Neuronal stem cell (in vitro differentiated cells): ENCODE data around the gene ZDHHC6.

Experiments used
- DNase-seq: peaks from one replicate; pipeline ENCODE4 v3.0.0-alpha.2; 2013; ENCODE audit warnings: low spot score
- H2AFZ ChIP-seq: one replicate; pipeline ENCODE4 v1.6.1; 2013; ENCODE audit warnings: mild to moderate bottlenecking, low read length, inconsistent platforms
- H2AK5ac ChIP-seq: 2 replicates; pipeline ENCODE4 v1.6.1; 2013; ENCODE audit warnings: low read depth, mild to moderate bottlenecking, inconsistent platforms, low read length, moderate library complexity, mixed read lengths
- H2BK120ac ChIP-seq: 2 replicates; pipeline ENCODE4 v1.6.1; 2013; ENCODE audit warnings: low read depth, mild to moderate bottlenecking, inconsistent platforms, low read length, moderate library complexity, mixed read lengths
- H2BK12ac ChIP-seq: one replicate; pipeline ENCODE4 v1.6.1; 2013; ENCODE audit warnings: low read length, inconsistent platforms
- H2BK15ac ChIP-seq: 2 replicates; pipeline ENCODE4 v1.6.1; 2013; ENCODE audit warnings: mild to moderate bottlenecking, low read length, inconsistent platforms, mixed read lengths
- H2BK5ac ChIP-seq: one replicate; pipeline ENCODE4 v1.6.1; 2013; ENCODE audit warnings: inconsistent platforms, mild to moderate bottlenecking, low read length, moderate library complexity
- H3K14ac ChIP-seq: one replicate; pipeline ENCODE4 v1.6.1; 2013; ENCODE audit warnings: low read length, inconsistent platforms
- H3K18ac ChIP-seq: 2 replicates; pipeline ENCODE4 v1.6.1; 2013; ENCODE audit warnings: low read length, inconsistent platforms
- H3K23ac ChIP-seq: 2 replicates; pipeline ENCODE4 v1.6.1; 2013; ENCODE audit warnings: low read depth, mild to moderate bottlenecking, mixed read lengths, low read length, inconsistent platforms; ENCODE audit not compliant: poor library complexity
- H3K27ac ChIP-seq: replicated peaks from 3 replicates; pipeline ENCODE4 v1.5.1; 2013; ENCODE audit warnings: low read length, inconsistent platforms
- H3K27me3 ChIP-seq, 3 experiments: 2 replicates each; pipeline ENCODE4 v1.6.1; 2013; ENCODE audit warnings: low read length in 3 of 3, mild to moderate bottlenecking in 2 of 3, inconsistent platforms in 1 of 3, low read depth in 1 of 3, mixed read lengths in 1 of 3, moderate library complexity in 1 of 3; ENCODE audit not compliant: control insufficient read depth in 3 of 3, insufficient read depth in 3 of 3
- H3K36me3 ChIP-seq, 2 donors: replicated peaks in 1 of 2; 2 replicates each; pipeline ENCODE4 v1.6.1; 2013; ENCODE audit warnings: low read length in 2 of 2; ENCODE audit not compliant: control insufficient read depth in 2 of 2, insufficient read depth in 2 of 2
- H3K4ac ChIP-seq: 2 replicates; pipeline ENCODE4 v1.6.1; 2013; ENCODE audit warnings: inconsistent platforms, mild to moderate bottlenecking, low read length, moderate library complexity
- H3K4me1 ChIP-seq, 2 donors: 1 replicate in 1 of 2; 2 replicates in 1 of 2; pipeline ENCODE4 v1.6.1; 2013; ENCODE audit warnings: low read length in 2 of 2, low read depth in 1 of 2; ENCODE audit not compliant: control insufficient read depth in 2 of 2, insufficient read depth in 1 of 2
- H3K4me2 ChIP-seq: one replicate; pipeline ENCODE4 v1.6.1; 2013; ENCODE audit warnings: mild to moderate bottlenecking, low read length, inconsistent platforms; ENCODE audit not compliant: insufficient read depth, poor library complexity, severe bottlenecking
- H3K4me3 ChIP-seq, 2 donors: 2 replicates each; pipeline ENCODE4 v1.5.1; 2013; ENCODE audit warnings: low read length in 2 of 2, mild to moderate bottlenecking in 2 of 2, inconsistent platforms in 1 of 2, moderate library complexity in 1 of 2
- H3K79me1 ChIP-seq: one replicate; pipeline ENCODE4 v1.6.1; 2013; ENCODE audit warnings: low read depth, mild to moderate bottlenecking, inconsistent platforms, low read length, moderate library complexity
- H3K9ac ChIP-seq: one replicate; pipeline ENCODE4 v1.6.1; 2013; ENCODE audit warnings: mild to moderate bottlenecking, low read depth, low read length, inconsistent platforms; ENCODE audit not compliant: poor library complexity
- H3K9me3 ChIP-seq, 2 donors: replicated peaks in 1 of 2; 2 replicates each; pipeline versions ENCODE3 to v1.6.1; 2013; ENCODE audit warnings: low read length in 2 of 2, mild to moderate bottlenecking in 2 of 2, inconsistent platforms in 1 of 2, low read depth in 1 of 2, mixed read lengths in 1 of 2, moderate library complexity in 1 of 2; ENCODE audit not compliant: control insufficient read depth in 2 of 2, insufficient read depth in 1 of 2
- H4K8ac ChIP-seq: one replicate; pipeline ENCODE4 v1.6.1; 2013; ENCODE audit warnings: low read depth, mild to moderate bottlenecking, inconsistent platforms, low read length, moderate library complexity
- H4K91ac ChIP-seq: one replicate; pipeline ENCODE4 v1.6.1; 2013; ENCODE audit warnings: low read length, low read depth, mild to moderate bottlenecking, inconsistent platforms; ENCODE audit not compliant: poor library complexity
- WGBS, 2 donors: extraction: QIAGEN DNeasy Blood & Tissue Kit; methylation state at CpG; one replicate each; pipeline ENCODE4 v1.1.7; 2013; ENCODE audit warnings: missing lambda C conversion rate in 2 of 2, mixed read lengths in 1 of 2; ENCODE audit not compliant: insufficient read length in 2 of 2, insufficient replicate concordance in 1 of 2; ENCODE audit errors: extremely low coverage in 2 of 2; 5-methylcytosine and 5-hydroxymethylcytosine counted together

ZDHHC6 gene

GRCh38 chr10:112433136-112433535 lies 13.6 kb downstream of the ZDHHC6 start:
- no peak overlapping the region for H3K27ac ChIP-seq
- no peak overlapping the region for H3K4me2 ChIP-seq
- H3K14ac ChIP-seq: no peak overlapping the region
- H2BK5ac ChIP-seq: no peak overlapping the region
- no peaks in the 10 kb centered on the region for H3K9me3 ChIP-seq
- H3K4ac ChIP-seq: no peak overlapping the region
- no peak overlapping the region for H3K4me3 ChIP-seq
- DNase-seq: no peak
- no CpG with 5 or more reads among the region's 2 CpGs for WGBS, 2 donors
- H3K36me3 ChIP-seq: peaks cover 18 to 95% of the 10 kb centered on the region in 2 donors
- no peak overlapping the region for H3K18ac ChIP-seq
- no peak overlapping the region for H2BK15ac ChIP-seq
- no peaks in the 10 kb centered on the region for H3K4me1 ChIP-seq
- no peak overlapping the region for H3K9ac ChIP-seq
- no peaks in the 10 kb centered on the region for H3K27me3 ChIP-seq
- H2BK12ac ChIP-seq: no peak overlapping the region
- no peak overlapping the region for H2BK120ac ChIP-seq
- H2AFZ ChIP-seq: no peak overlapping the region
- no peak overlapping the region for H4K8ac ChIP-seq
- H2AK5ac ChIP-seq: no peak overlapping the region
- H4K91ac ChIP-seq: no peak overlapping the region
- no peak overlapping the region for H3K23ac ChIP-seq
- no peaks in the 10 kb centered on the region for H3K79me1 ChIP-seq

DNA sequence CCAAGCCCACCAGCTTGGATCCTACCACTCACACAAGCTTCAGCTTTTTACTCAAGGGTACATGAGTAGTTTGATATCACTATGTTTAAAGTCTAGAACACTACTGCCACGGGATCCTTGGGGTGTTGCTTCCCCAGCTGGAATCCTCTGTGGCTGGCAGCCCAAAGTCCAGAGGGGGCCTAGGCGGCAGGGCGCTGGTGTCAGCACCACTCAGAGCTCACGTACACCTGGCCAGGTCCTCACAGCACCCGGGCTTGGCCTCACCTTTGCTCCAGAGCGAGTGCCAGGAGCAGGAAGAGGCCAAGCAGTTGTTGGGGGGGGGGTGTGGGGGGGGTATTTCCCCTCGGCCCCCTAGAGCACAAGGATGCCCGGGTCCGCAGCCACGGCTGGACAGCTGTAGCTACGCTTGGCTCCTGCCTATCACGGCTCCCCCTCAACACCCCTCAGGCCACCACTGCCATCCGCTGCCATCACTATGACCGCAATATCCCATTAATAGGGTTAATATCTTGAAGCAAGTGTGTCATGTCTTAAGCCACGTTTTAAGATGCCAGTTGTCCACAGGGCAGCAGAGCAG lies 17.0 kb downstream of the ZDHHC6 start:
- Histone ChIP-seq H2AFZ (no peak overlapping the region), H3K4me1 (peaks cover 0 to 2% of the 10 kb centered on the region in 2 donors), H3K36me3 (peaks cover 14 to 66% of the 10 kb centered on the region in 2 donors), H4K8ac (no peak overlapping the region), H3K27ac (no peak overlapping the region), H3K9me3 (no peaks in the 10 kb centered on the region), H2BK15ac (no peak overlapping the region), H3K18ac (no peak overlapping the region), H3K4me3 (no peak overlapping the region), H3K23ac (no peak overlapping the region), H2AK5ac (no peak overlapping the region), H2BK12ac (no peak overlapping the region), H3K14ac (no peak overlapping the region), H3K9ac (no peak overlapping the region), H2BK120ac (no peak overlapping the region), H3K4ac (no peak overlapping the region), H3K27me3 (no peaks in the 10 kb centered on the region), H2BK5ac (no peak overlapping the region), H3K79me1 (no peaks in the 10 kb centered on the region), H3K4me2 (no peak overlapping the region), H4K91ac (no peak overlapping the region)
- WGBS, 2 donors: no CpG with 5 or more reads among the region's 15 CpGs
- DNase-seq: no peak

GRCh38 chr10:112429147-112429546 lies 17.6 kb downstream of the ZDHHC6 start:
- H4K8ac ChIP-seq: no peak overlapping the region
- no peaks in the 10 kb centered on the region for H3K9me3 ChIP-seq
- WGBS, 2 donors: 100% methylated on average over 2 of the region's 3 CpGs; no CpG with 5 or more reads in 1 of the 2 donors
- H4K91ac ChIP-seq: no peak overlapping the region
- no peak overlapping the region for H2AK5ac ChIP-seq
- H3K23ac ChIP-seq: no peak overlapping the region
- H2BK5ac ChIP-seq: no peak overlapping the region
- no peak overlapping the region for H3K4ac ChIP-seq
- no peak overlapping the region for H2BK12ac ChIP-seq
- no peak overlapping the region for H3K4me3 ChIP-seq
- no peak overlapping the region for H2AFZ ChIP-seq
- H2BK120ac ChIP-seq: no peak overlapping the region
- no peaks in the 10 kb centered on the region for H3K27me3 ChIP-seq
- peaks cover 0 to 2% of the 10 kb centered on the region in 2 donors for H3K4me1 ChIP-seq
- H3K4me2 ChIP-seq: no peak overlapping the region
- no peak overlapping the region for H2BK15ac ChIP-seq
- H3K27ac ChIP-seq: no peak overlapping the region
- peaks cover 13 to 60% of the 10 kb centered on the region in 2 donors for H3K36me3 ChIP-seq
- H3K79me1 ChIP-seq: no peaks in the 10 kb centered on the region
- no peak overlapping the region for H3K14ac ChIP-seq
- no peak for DNase-seq
- no peak overlapping the region for H3K9ac ChIP-seq
- no peak overlapping the region for H3K18ac ChIP-seq

DNA sequence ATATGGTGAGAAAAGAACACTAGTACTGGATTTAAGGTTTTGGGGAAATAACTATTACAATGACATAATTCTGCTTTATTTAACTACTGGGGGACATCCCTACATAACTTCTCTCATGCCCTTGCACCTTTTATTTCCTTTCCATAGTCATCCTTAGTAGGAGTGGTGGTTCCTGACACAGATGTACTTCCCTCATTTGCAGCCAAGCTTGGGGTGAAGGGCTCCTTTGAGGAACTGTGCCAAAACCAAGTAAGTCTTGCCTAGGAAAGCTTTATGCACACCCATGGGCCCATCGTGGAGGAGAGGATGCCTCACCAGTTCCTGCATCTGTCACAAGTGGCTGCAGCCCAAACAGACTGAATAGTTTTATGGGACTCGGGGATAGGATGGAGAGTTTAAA lies 20.6 kb downstream of the ZDHHC6 start:
- Histone ChIP-seq H3K27ac (no peak overlapping the region), H3K9ac (no peak overlapping the region), H3K23ac (no peak overlapping the region), H2BK15ac (no peak overlapping the region), H2BK5ac (no peak overlapping the region), H2AFZ (no peak overlapping the region), H3K4me1 (peaks cover 0 to 2% of the 10 kb centered on the region in 2 donors), H4K91ac (no peak overlapping the region), H2BK120ac (no peak overlapping the region), H3K79me1 (no peaks in the 10 kb centered on the region), H2BK12ac (no peak overlapping the region), H3K27me3 (no peaks in the 10 kb centered on the region), H3K4ac (no peak overlapping the region), H3K4me3 (no peak overlapping the region), H4K8ac (no peak overlapping the region), H3K9me3 (no peaks in the 10 kb centered on the region), H2AK5ac (no peak overlapping the region), H3K14ac (no peak overlapping the region), H3K36me3 (peaks cover 4 to 31% of the 10 kb centered on the region in 2 donors), H3K18ac (peak overlapping the region; percentile 48), H3K4me2 (no peak overlapping the region)
- DNase-seq: no peak
- no CpG with 5 or more reads among the region's 2 CpGs for WGBS, 2 donors
